K562 (cell line): Measurements from ENCODE around the gene HKDC1. TPM values are rescaled to one million over a fixed set of nuclear protein-coding genes. Genes with fewer than 3 reads are reported as not detected.

ENCODE experiments used
- ARID3B ChIP-seq: fragments of 250-450 bp; sonication (Bioruptor Pico); IDR thresholded peaks from 2 replicates; pipeline ENCODE4 v1.4.0; 2020; ENCODE audit warnings: borderline replicate concordance
- ATF3 ChIP-seq, 2 experiments: fragments of 450-650 bp in 1 of 2; sonication (generic) in 1 of 2; formaldehyde crosslinking in 1 of 2; IDR thresholded peaks in 1 of 2; conservative IDR thresholded peaks in 1 of 2; 2 replicates each; pipeline versions ENCODE4 v1.6.1 to v1.8.1; 2016 to 2023; ENCODE audit warnings: mild to moderate bottlenecking in 2 of 2, moderate library complexity in 2 of 2, inconsistent platforms in 1 of 2, missing genetic modification reagents in 1 of 2
- C11orf30 ChIP-seq: fragments of 450-650 bp; IDR thresholded peaks from 2 replicates; pipeline ENCODE4 v1.6.1; 2016; ENCODE audit warnings: low read depth, mild to moderate bottlenecking
- CTBP1 ChIP-seq: fragments of 450-650 bp; IDR thresholded peaks from 2 replicates; pipeline ENCODE4 v1.6.1; 2016; ENCODE audit warnings: borderline replicate concordance
- FOXM1 ChIP-seq, 2 experiments: fragments of 450-650 bp in 1 of 2; sonication (generic) in 1 of 2; formaldehyde crosslinking in 1 of 2; IDR thresholded peaks; 2 replicates each; pipeline versions ENCODE4 v1.6.1 to v1.9.0; 2017 to 2022; ENCODE audit warnings: low read depth in 2 of 2, mild to moderate bottlenecking in 2 of 2, missing genetic modification reagents in 1 of 2, moderate library complexity in 1 of 2
- MAZ ChIP-seq, 2 experiments: fragments of 450-650 bp in 1 of 2; sonication (generic) in 1 of 2; formaldehyde crosslinking; IDR thresholded peaks in 1 of 2; conservative IDR thresholded peaks in 1 of 2; 2 replicates each; pipeline versions ENCODE4 v1.4.0 to v1.5.0; 2020; ENCODE audit warnings: mild to moderate bottlenecking in 1 of 2, missing genetic modification reagents in 1 of 2
- NRF1 ChIP-seq, 2 experiments: fragments of 450-650 bp; IDR thresholded peaks in 1 of 2; conservative IDR thresholded peaks in 1 of 2; 2 replicates each; pipeline ENCODE4 v1.6.1; 2014; ENCODE audit warnings: mild to moderate bottlenecking in 2 of 2
- TAF9B ChIP-seq: fragments of 450-650 bp; IDR thresholded peaks from 2 replicates; pipeline ENCODE4 v1.6.1; 2018; ENCODE audit warnings: mild to moderate bottlenecking; ENCODE audit not compliant: partially characterized antibody
- TAL1 ChIP-seq: fragments of 450-650 bp; IDR thresholded peaks from 2 replicates; pipeline ENCODE4 v1.6.1; 2016; ENCODE audit warnings: mild to moderate bottlenecking
- TEAD1 ChIP-seq, 2 experiments: fragments of 450-650 bp in 1 of 2; sonication (generic) in 1 of 2; formaldehyde crosslinking; IDR thresholded peaks; 2 replicates each; pipeline versions ENCODE4 v1.4.0 to v1.8.0; 2020 to 2022; ENCODE audit warnings: mild to moderate bottlenecking in 2 of 2, missing genetic modification reagents in 1 of 2
- TRIM24 ChIP-seq, 2 experiments: fragments of 450-650 bp; IDR thresholded peaks; 2 replicates each; pipeline ENCODE4 v1.6.1; 2016
- ZBTB9 ChIP-seq: fragments of 450-650 bp; formaldehyde crosslinking; IDR thresholded peaks from 2 replicates; pipeline ENCODE4 v1.4.0; 2020; ENCODE audit warnings: mild to moderate bottlenecking, moderate library complexity
- ZNF12 ChIP-seq: sonication (generic); formaldehyde crosslinking; IDR thresholded peaks from 2 replicates; pipeline ENCODE4 v1.4.0; 2020; ENCODE audit warnings: mild to moderate bottlenecking, missing genetic modification reagents
- ZNF175 ChIP-seq: fragments of 200-800 bp; sonication (Bioruptor generic); IDR thresholded peaks from 2 replicates; pipeline ENCODE4 v1.6.1; 2016; ENCODE audit warnings: low read depth, mild to moderate bottlenecking, missing genetic modification characterization, missing compliant biosample characterization
- ZNF263 ChIP-seq: sonication (generic); formaldehyde crosslinking; IDR thresholded peaks from 2 replicates; pipeline ENCODE4 v1.8.0; 2022; ENCODE audit warnings: mild to moderate bottlenecking, missing genetic modification reagents, borderline replicate concordance
- ZNF609 ChIP-seq: sonication (generic); formaldehyde crosslinking; IDR thresholded peaks from 2 replicates; pipeline ENCODE4 v1.8.1; 2023; ENCODE audit warnings: missing genetic modification reagents, mild to moderate bottlenecking, borderline replicate concordance
- ZNF830 ChIP-seq: fragments of 250-450 bp; sonication (Bioruptor Pico); IDR thresholded peaks from 2 replicates; pipeline ENCODE4 v1.5.0; 2021; ENCODE audit warnings: mild to moderate bottlenecking
- polyA plus RNA-seq, 8 experiments: library from polyadenylated mRNA; depleted of rRNA in 4 of 8; stranded (reverse) in 5 of 8; unstranded in 3 of 8; fragments of >200 nt; fragmentation: Nextera tagmentation in 2 of 8; fragmentation: Illumina TruSeq in 1 of 8; extraction: Ambion mirVana in 2 of 8; extraction: Trizol in 1 of 8; gene quantifications; 2 replicates each; pipeline versions ENCODE4 v1.2.1 to v1.2.3, GENCODE V29; 2011 to 2014; ENCODE audit warnings: inconsistent platforms in 1 of 8, missing spikeins in 1 of 8
- total RNA-seq, 7 experiments: library from RNA; depleted of rRNA in 6 of 7; stranded (reverse); fragments of >200 nt in 6 of 7; fragmentation: Illumina TruSeq in 2 of 7; extraction: Trizol in 2 of 7; gene quantifications; 2 replicates each; pipeline versions ENCODE4 v1.2.1 to v1.2.3, GENCODE V29; 2011 to 2021; ENCODE audit warnings: low replicate concordance in 1 of 7

HKDC1 gene
- total and polyA plus RNA-seq, 9 of the 15 experiments (the other 6 are each of a cell fraction or from before 2014, with no cell fraction given) = 0.04 to 0.22 (median 0.11) TPM; not detected in 5

GRCh38 chr10:69213591-69214311, 6.4 kb upstream of the HKDC1 start (continued):
- TF ChIP-seq ZNF609 (CRISPR knock-in tag) (no peak), NRF1 (conservative IDR thresholded peaks at IDR 0.05 in 1 of 2, IDR thresholded peaks at IDR 0.05 in 1 of 2) (0 out of 4 replicates have a peak, but pooled peaks of 1 of the 2 experiments have one; percentile 34), TAL1 (no peak), ZNF830 (CRISPR knock-in tag) (no peak), ATF3 (IDR thresholded peaks at IDR 0.05) (peak; percentile 82), ATF3 (CRISPR knock-in tag; conservative IDR thresholded peaks at IDR 0.05) (peak; percentile 58; the same call in 1 of the 2 replicates), FOXM1 (IDR thresholded peaks at IDR 0.05; ENCODE audit: low read depth) (no peak), FOXM1 (CRISPR knock-in tag; IDR thresholded peaks at IDR 0.05; ENCODE audit: low read depth) (no peak), CTBP1 (peak; percentile 96), ZNF175 (peak; percentile 95; the same call in 1 of the 2 replicates), TEAD1 (CRISPR knock-in tag; IDR thresholded peaks at IDR 0.05) (peak in 1 of 2 experiments; percentile 63; a peak in 1 of 4 replicates), ZBTB9 (CRISPR knock-in tag) (no peak), C11orf30 (no peak), TAF9B (peak; percentile 33), TRIM24 (IDR thresholded peaks at IDR 0.05) (peak in 1 of 2 experiments; percentile 59; a peak in 1 of 4 replicates), ZNF12 (no peak), MAZ (CRISPR knock-in tag; conservative IDR thresholded peaks at IDR 0.05 in 1 of 2, IDR thresholded peaks at IDR 0.05 in 1 of 2) (0 out of 4 replicates have a peak, but pooled peaks of 1 of the 2 experiments have one; percentile 10), ZNF263 (CRISPR knock-in tag) (peak; percentile 24; the same call in 1 of the 2 replicates), ARID3B (no peak)
